GM12801 (cell line): ENCODE data around the gene ARHGEF25.

Experiments
- CTCF ChIP-seq: IDR thresholded peaks from one replicate; pipeline ENCODE4 v1.5.1; 2011; ENCODE audit warnings: control low read depth; ENCODE audit not compliant: insufficient read length; ENCODE audit errors: extremely low read depth

ARHGEF25 gene

DNA sequence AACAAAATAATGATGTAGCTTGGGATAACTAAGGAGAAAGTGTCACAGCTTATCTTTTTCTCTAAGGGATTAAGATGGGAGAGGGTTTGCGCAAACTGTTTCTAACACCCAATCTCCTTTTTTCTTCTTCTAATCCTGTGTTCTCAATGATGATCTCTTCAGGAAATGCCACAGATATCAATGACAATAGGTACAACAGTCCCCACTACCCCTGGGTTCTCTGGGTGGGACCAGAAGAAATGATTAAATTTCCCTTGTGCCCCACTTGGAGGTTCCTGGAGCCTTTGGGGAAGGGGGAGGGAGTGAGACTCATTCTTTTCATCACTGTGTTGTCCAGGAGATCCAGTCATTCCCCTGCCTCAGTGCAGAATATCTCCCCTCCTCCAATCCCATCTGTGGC lies 28.8 kb upstream of the ARHGEF25 start:
- TF ChIP-seq CTCF: no peak

DNA sequence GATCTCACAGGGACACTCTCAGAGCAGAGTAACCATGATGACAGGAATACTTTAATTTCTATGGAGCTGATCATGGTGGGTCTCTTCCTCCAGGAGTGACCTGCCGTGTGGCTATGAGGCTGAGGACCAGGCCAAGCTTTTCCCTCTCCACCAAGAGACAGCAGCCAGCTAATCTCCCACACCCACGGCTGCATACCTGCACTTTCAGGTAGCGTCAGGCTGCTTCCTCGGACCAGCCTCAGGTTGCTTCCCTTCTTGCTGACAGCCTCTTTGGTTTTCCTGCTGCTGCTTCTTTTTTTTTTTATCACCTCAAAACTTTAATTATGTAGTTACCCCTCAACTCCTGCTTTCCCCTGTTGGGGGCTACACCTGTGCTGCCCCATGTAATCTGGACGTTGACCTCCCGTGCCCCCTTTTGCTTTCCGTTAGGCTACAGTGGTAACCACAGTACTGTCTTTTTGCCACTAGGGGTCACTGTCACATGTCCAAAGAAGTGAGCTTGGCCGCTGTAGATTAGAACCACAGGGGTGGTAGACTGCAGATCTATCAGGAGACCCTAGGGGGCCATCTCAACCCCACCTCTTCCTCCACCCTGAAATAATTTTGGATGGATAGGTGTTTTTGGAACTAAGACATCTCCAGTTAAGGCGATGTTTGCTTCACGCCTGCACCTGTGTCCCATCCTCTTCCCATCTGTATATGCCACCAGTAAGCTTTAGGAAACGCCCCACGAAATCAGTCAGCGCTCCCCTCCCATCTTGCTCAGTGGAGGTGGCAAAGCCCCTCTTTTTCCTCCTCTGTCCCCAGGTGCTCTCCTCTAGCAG lies 28.0 kb upstream of the ARHGEF25 start:
- TF ChIP-seq CTCF: peak; percentile 68

DNA sequence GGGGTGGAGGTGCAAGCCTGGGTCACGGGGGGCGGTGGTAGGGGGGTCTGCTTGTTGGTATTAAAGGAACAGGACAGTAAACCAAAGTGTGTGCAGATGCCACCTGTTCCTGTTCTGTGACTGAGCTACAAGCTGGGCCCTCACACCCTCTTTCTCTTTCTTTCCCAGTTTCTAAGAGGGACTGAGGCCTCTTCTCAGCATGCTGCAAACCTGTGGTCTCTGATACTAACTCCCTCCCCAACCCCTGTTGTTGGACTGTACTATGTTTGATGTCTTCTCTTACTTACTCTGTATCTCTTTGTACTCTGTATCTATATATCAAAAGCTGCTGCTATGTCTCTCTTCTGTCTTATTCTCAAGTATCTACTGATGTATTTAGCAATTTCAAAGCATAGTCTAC lies 27.2 kb upstream of the ARHGEF25 start:
- no peak for TF ChIP-seq CTCF

DNA sequence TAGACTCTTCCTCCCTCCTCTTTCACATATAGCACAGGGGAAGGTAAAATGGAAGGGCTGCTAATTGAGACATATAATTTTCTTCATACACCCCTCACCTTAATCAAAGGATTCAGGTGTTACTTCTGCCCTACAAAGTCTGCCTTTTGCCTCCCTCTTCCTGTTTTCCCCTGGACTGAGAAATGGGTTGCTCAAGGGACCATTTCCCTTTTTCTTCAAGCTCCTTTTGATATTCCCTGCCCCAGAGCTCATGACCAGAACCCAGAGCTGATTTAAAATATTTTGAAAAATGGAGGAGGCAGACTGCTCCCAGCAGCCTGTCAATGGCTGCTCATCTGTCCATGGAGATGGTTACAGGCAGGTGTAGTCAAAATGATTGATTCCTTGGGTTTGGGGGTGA lies 26.5 kb upstream of the ARHGEF25 start:
- TF ChIP-seq CTCF: no peak

DNA sequence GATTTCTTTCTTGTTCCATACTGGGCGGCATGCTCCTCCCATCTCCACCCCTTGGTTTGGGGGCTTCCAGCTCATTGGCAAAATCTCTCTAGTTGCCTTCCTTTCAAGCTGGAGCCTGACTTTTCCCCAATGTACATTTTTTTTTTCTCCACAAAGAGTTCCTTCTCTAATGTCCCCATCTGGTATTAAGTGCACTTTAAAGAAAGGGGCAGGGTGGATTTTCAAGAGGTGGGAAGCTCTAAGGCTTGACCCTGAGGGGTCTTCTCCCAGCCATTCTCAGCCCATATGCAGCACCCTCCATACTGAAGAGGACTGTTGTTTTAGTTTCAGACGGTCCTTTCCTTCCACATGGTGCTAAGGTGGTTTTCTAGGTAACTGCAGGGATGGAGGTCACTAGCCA lies 26.1 kb upstream of the ARHGEF25 start:
- TF ChIP-seq CTCF: no peak

DNA sequence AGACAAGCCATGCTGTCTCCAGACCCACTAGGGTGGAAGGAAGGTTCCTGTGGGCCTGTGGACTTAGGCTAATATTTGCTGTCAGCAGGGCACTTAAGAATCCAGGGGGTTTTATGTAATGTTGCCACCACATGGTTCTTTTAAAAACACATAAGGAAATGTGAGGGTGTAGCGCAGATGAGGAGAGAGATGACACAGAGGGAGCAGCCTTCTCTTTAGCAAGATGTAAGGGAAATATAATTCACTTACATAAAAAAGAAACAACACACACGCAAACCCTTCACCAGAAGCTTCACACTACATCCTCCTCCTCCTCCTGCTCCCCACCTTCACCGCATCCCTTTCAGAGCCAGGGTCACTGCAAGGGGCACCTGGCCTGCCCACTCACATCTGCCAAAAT lies 25.1 kb upstream of the ARHGEF25 start:
- no peak for TF ChIP-seq CTCF

GRCh38 chr12:57586832-57587429 lies 24.3 kb upstream of the ARHGEF25 start:
- TF ChIP-seq CTCF: no peak
